ENCODE measurements around the gene GNG2. TPM values are rescaled to one million over a fixed set of nuclear protein-coding genes. Genes with fewer than 3 reads are reported as not detected.

Gene GNG2
- total RNA-seq, 1 donor from 2014 or later: 11.4 TPM

- no peaks in the 10 kb centered on the region for H3K9me3 ChIP-seq
- no peak for DNase-seq (ENCODE audit: low spot score in 2 of 2)
- H3K4me3 ChIP-seq: no peak overlapping the region
- intact Hi-C loops (cut with DNase I): no loop called here
- no peaks in the 10 kb centered on the region for H3K4me1 ChIP-seq
- no peak for TF ChIP-seq CTCF (IDR thresholded peaks at IDR 0.05)
- H3K36me3 ChIP-seq: no peaks in the 10 kb centered on the region
- H3K27ac ChIP-seq: no peak overlapping the region
- H3K27me3 ChIP-seq: no peaks in the 10 kb centered on the region
These were observed 102.9 kb downstream of the GNG2 start for GRCh38 chr14:51963286-51963685.

GRCh38 chr14:51967521-51967920 lies 107.1 kb downstream of the GNG2 start:
- Histone ChIP-seq H3K27ac (no peak overlapping the region), H3K9me3 (no peaks in the 10 kb centered on the region), H3K27me3 (no peaks in the 10 kb centered on the region), H3K4me1 (no peaks in the 10 kb centered on the region), H3K4me3 (no peak overlapping the region), H3K36me3 (no peaks in the 10 kb centered on the region)
- intact Hi-C loops (cut with DNase I): no loop called here
- no peak for DNase-seq (ENCODE audit: low spot score in 2 of 2)
- no peak for TF ChIP-seq CTCF (IDR thresholded peaks at IDR 0.05)

GRCh38 chr14:51969852-51970540 lies 109.6 kb downstream of the GNG2 start:
- no peaks in the 10 kb centered on the region for H3K4me1 ChIP-seq
- no peak overlapping the region for H3K4me3 ChIP-seq
- intact Hi-C loops (cut with DNase I): no loop called here
- no peak for DNase-seq (ENCODE audit: low spot score in 2 of 2)
- H3K27ac ChIP-seq: no peak overlapping the region
- no peak for TF ChIP-seq CTCF (IDR thresholded peaks at IDR 0.05)
- H3K36me3 ChIP-seq: no peaks in the 10 kb centered on the region
- no peaks in the 10 kb centered on the region for H3K9me3 ChIP-seq
- no peaks in the 10 kb centered on the region for H3K27me3 ChIP-seq

GRCh38 chr14:51972566-51972965 lies 112.2 kb downstream of the GNG2 start:
- H3K9me3 ChIP-seq: no peaks in the 10 kb centered on the region
- DNase-seq (ENCODE audit: low spot score in 2 of 2): no peak
- no peak overlapping the region for H3K4me3 ChIP-seq
- intact Hi-C loops (cut with DNase I): no loop called here
- no peak overlapping the region for H3K27ac ChIP-seq
- no peaks in the 10 kb centered on the region for H3K4me1 ChIP-seq
- no peaks in the 10 kb centered on the region for H3K36me3 ChIP-seq
- no peak for TF ChIP-seq CTCF (IDR thresholded peaks at IDR 0.05)
- no peaks in the 10 kb centered on the region for H3K27me3 ChIP-seq

- DNase-seq (ENCODE audit: low spot score in 2 of 2): no peak
- H3K27me3 ChIP-seq: no peaks in the 10 kb centered on the region
- TF ChIP-seq CTCF (IDR thresholded peaks at IDR 0.05): no peak
- peaks cover 0 to 2% of the 10 kb centered on the region in 2 donors for H3K4me1 ChIP-seq
- no peaks in the 10 kb centered on the region for H3K9me3 ChIP-seq
- intact Hi-C loops (cut with DNase I): no loop called here
- no peak overlapping the region for H3K4me3 ChIP-seq
- no peaks in the 10 kb centered on the region for H3K36me3 ChIP-seq
- no peak overlapping the region for H3K27ac ChIP-seq
These were observed 116.7 kb downstream of the GNG2 start for GRCh38 chr14:51977075-51977474.

- no peaks in the 10 kb centered on the region for H3K36me3 ChIP-seq
- intact Hi-C loops (cut with DNase I): no loop called here
- DNase-seq (ENCODE audit: low spot score in 2 of 2): no peak
- H3K9me3 ChIP-seq: no peaks in the 10 kb centered on the region
- H3K27ac ChIP-seq: peak overlapping the region in 1 of 2 donors; percentile 32
- no peaks in the 10 kb centered on the region for H3K27me3 ChIP-seq
- no peak overlapping the region for H3K4me3 ChIP-seq
- H3K4me1 ChIP-seq: peaks cover 0 to 2% of the 10 kb centered on the region in 2 donors
- TF ChIP-seq CTCF (IDR thresholded peaks at IDR 0.05): no peak
These were observed 118.3 kb downstream of the GNG2 start for GRCh38 chr14:51978681-51979085.

All from ascending aorta (tissue), 2 donors.